ENCODE results near the gene EIF2AK3.

The EIF2AK3 gene

GRCh38 chr2:88585969-88586368 is 41.3 kb downstream of the EIF2AK3 start:
- no peak for TF ChIP-seq CTCF (IDR thresholded peaks at IDR 0.05)
- H3K4me3 ChIP-seq, result no peak overlapping the region
- no peak for DNase-seq (ENCODE audit: low spot score)
- H3K27ac ChIP-seq, result no peak overlapping the region

GRCh38 chr2:88582030-88582429 is 45.2 kb downstream of the EIF2AK3 start:
- no peak for DNase-seq (ENCODE audit: low spot score)
- Histone ChIP-seq H3K27ac (no peak overlapping the region), H3K4me3 (no peak overlapping the region)
- TF ChIP-seq CTCF (IDR thresholded peaks at IDR 0.05), result no peak

DNA sequence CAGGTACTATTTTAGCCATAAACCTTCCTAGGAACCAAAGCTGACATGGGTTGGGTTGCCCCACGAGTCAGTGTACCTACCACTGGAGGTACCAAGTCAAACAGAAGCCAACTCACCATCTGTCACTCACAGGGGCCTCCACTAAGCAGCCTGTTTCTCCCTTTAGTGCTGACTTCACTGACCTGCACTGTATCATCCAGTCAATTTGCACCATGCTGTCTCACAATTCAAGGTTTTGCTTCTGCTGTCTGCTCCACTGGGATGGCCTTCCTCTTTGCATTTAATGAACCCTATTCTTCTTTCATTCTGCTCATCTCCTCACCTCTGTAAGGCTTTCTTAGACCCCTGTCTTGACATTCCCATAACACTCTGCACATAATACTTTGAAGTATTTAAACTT is 47.2 kb downstream of the EIF2AK3 start:
- TF ChIP-seq CTCF (IDR thresholded peaks at IDR 0.05), result no peak
- no peak overlapping the region for H3K27ac ChIP-seq
- no peak for DNase-seq (ENCODE audit: low spot score)
- no peak overlapping the region for H3K4me3 ChIP-seq

GRCh38 chr2:88575630-88576029 is 51.6 kb downstream of the EIF2AK3 start:
- no peak for DNase-seq (ENCODE audit: low spot score)
- Histone ChIP-seq H3K27ac (no peak overlapping the region), H3K4me3 (no peak overlapping the region)
- TF ChIP-seq CTCF (IDR thresholded peaks at IDR 0.05), result no peak

- TF ChIP-seq CTCF (IDR thresholded peaks at IDR 0.05), result no peak
- DNase-seq (ENCODE audit: low spot score), result no peak
- H3K27ac ChIP-seq, result no peak overlapping the region
- H3K4me3 ChIP-seq, result no peak overlapping the region
These were observed 52.2 kb downstream of the EIF2AK3 start for GRCh38 chr2:88575051-88575450.

- Histone ChIP-seq H3K27ac (no peak overlapping the region), H3K4me3 (no peak overlapping the region)
- DNase-seq (ENCODE audit: low spot score), result no peak
- no peak for TF ChIP-seq CTCF (IDR thresholded peaks at IDR 0.05)
These were observed 52.8 kb downstream of the EIF2AK3 start for GRCh38 chr2:88574445-88574844.

DNA sequence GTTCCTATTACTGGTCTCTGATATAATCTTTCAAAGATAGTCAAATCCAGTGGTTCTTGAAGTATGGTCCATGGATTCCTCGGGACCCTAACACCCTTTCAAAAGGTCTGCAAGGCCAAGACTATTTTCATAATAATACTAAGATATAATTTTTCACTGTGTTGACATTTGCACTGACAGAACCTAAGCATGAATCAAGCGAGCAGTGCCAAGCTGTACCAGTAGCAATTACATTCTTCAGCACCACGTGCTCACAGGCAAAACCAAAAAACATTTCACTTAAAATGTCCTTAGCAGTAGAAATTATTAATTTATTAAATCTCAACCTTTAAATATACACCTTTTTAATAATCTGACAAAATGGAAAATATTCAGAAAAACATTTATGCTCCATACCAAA is 59.1 kb downstream of the EIF2AK3 start:
- no peak for TF ChIP-seq CTCF (IDR thresholded peaks at IDR 0.05)
- no peak overlapping the region for H3K27ac ChIP-seq
- DNase-seq (ENCODE audit: low spot score), result no peak
- H3K4me3 ChIP-seq, result no peak overlapping the region
